ENCODE measurements around the gene CCDC157. TPM values are rescaled to one million over a fixed set of nuclear protein-coding genes. Genes with fewer than 3 reads are reported as not detected.

The CCDC157 gene
- total and polyA plus RNA-seq, 9 of the 15 experiments (the other 6 are each of a cell fraction or from before 2014, with no cell fraction given) = 0.04 to 1.3 (median 0.68) TPM

DNA sequence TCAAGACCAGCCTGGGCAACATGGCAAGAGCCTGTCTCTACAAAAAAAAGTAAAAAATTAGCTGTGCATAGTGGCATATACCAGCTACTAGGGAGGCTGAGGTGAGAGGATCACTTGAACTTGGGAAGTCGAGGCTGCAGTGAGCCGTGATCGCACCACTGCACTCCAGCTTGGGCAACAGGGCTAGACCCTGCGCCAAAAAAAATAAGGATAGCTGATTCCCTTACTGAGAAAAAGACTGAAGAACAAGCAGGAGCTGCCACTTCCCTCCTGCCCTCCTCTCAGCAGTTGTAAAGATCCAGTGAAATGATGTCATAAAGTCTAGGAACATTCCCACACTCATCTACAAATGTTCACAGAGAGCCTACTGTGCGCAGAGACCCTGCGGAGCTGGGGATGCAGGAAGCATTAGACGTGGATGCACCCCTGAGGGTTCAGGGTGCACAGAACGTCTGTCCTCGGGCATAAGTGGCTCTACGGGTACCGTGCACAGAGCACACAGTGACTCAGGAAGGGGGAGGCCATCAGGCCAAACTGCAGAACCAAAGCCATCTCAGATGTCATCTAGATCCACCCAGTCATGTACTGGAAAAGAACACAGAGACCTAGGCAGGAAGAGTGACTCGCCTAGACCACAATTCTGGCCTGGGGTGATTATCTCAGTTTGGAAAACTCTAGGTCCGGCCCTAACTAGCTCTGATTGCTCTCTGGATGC, 51.7 kb downstream of the CCDC157 start (continued):
- no peak for TF ChIP-seq MEF2A (IDR thresholded peaks at IDR 0.05; ENCODE audit: control insufficient read depth, low read depth, low read length)
- TF ChIP-seq MAFK (IDR thresholded peaks at IDR 0.05; ENCODE audit: low read length) = 0 out of 2 replicates have a peak, but pooled peaks have one; percentile 13
- TF ChIP-seq RB1 (IDR thresholded peaks at IDR 0.05; ENCODE audit: low read depth) = no peak
- TF ChIP-seq, protein P1, sequence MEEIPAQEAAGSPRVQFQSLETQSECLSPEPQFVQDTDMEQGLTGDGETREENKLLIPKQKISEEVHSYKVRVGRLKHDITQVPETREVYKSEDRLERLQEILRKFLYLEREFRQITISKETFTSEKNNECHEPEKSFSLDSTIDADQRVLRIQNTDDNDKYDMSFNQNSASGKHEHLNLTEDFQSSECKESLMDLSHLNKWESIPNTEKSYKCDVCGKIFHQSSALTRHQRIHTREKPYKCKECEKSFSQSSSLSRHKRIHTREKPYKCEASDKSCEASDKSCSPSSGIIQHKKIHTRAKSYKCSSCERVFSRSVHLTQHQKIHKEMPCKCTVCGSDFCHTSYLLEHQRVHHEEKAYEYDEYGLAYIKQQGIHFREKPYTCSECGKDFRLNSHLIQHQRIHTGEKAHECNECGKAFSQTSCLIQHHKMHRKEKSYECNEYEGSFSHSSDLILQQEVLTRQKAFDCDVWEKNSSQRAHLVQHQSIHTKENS (CRISPR knock-in tag; IDR thresholded peaks at IDR 0.05) = no peak
- peak; percentile 62 for TF ChIP-seq CBFA2T3 (IDR thresholded peaks at IDR 0.05)
- no peak for TF ChIP-seq FUS (optimal IDR thresholded peaks at IDR 0.05; ENCODE audit: low read depth, low read length)
- TF ChIP-seq, protein P2, sequence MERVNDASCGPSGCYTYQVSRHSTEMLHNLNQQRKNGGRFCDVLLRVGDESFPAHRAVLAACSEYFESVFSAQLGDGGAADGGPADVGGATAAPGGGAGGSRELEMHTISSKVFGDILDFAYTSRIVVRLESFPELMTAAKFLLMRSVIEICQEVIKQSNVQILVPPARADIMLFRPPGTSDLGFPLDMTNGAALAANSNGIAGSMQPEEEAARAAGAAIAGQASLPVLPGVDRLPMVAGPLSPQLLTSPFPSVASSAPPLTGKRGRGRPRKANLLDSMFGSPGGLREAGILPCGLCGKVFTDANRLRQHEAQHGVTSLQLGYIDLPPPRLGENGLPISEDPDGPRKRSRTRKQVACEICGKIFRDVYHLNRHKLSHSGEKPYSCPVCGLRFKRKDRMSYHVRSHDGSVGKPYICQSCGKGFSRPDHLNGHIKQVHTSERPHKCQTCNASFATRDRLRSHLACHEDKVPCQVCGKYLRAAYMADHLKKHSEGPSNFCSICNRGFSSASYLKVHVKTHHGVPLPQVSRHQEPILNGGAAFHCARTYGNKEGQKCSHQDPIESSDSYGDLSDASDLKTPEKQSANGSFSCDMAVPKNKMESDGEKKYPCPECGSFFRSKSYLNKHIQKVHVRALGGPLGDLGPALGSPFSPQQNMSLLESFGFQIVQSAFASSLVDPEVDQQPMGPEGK (CRISPR knock-in tag; IDR thresholded peaks at IDR 0.05; ENCODE audit: borderline replicate concordance) = no peak
- 0 out of 2 replicates have a peak, but pooled peaks have one; percentile 23 for TF ChIP-seq CBFA2T2 (conservative IDR thresholded peaks at IDR 0.05)
- 0 out of 2 replicates have a peak, but pooled peaks have one; percentile 25 for TF ChIP-seq KLF16 (IDR thresholded peaks at IDR 0.05)
- TF ChIP-seq FOXK2 (conservative IDR thresholded peaks at IDR 0.05 in 1 of 2, IDR thresholded peaks at IDR 0.05 in 1 of 2; ENCODE audit: low read depth in 2 of 2) = no peak
- TF ChIP-seq, protein P3, sequence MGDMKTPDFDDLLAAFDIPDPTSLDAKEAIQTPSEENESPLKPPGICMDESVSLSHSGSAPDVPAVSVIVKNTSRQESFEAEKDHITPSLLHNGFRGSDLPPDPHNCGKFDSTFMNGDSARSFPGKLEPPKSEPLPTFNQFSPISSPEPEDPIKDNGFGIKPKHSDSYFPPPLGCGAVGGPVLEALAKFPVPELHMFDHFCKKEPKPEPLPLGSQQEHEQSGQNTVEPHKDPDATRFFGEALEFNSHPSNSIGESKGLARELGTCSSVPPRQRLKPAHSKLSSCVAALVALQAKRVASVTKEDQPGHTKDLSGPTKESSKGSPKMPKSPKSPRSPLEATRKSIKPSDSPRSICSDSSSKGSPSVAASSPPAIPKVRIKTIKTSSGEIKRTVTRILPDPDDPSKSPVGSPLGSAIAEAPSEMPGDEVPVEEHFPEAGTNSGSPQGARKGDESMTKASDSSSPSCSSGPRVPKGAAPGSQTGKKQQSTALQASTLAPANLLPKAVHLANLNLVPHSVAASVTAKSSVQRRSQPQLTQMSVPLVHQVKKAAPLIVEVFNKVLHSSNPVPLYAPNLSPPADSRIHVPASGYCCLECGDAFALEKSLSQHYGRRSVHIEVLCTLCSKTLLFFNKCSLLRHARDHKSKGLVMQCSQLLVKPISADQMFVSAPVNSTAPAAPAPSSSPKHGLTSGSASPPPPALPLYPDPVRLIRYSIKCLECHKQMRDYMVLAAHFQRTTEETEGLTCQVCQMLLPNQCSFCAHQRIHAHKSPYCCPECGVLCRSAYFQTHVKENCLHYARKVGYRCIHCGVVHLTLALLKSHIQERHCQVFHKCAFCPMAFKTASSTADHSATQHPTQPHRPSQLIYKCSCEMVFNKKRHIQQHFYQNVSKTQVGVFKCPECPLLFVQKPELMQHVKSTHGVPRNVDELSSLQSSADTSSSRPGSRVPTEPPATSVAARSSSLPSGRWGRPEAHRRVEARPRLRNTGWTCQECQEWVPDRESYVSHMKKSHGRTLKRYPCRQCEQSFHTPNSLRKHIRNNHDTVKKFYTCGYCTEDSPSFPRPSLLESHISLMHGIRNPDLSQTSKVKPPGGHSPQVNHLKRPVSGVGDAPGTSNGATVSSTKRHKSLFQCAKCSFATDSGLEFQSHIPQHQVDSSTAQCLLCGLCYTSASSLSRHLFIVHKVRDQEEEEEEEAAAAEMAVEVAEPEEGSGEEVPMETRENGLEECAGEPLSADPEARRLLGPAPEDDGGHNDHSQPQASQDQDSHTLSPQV (IDR thresholded peaks at IDR 0.05) = 0 out of 2 replicates have a peak, but pooled peaks have one; percentile 28
- TF ChIP-seq, protein P4, sequence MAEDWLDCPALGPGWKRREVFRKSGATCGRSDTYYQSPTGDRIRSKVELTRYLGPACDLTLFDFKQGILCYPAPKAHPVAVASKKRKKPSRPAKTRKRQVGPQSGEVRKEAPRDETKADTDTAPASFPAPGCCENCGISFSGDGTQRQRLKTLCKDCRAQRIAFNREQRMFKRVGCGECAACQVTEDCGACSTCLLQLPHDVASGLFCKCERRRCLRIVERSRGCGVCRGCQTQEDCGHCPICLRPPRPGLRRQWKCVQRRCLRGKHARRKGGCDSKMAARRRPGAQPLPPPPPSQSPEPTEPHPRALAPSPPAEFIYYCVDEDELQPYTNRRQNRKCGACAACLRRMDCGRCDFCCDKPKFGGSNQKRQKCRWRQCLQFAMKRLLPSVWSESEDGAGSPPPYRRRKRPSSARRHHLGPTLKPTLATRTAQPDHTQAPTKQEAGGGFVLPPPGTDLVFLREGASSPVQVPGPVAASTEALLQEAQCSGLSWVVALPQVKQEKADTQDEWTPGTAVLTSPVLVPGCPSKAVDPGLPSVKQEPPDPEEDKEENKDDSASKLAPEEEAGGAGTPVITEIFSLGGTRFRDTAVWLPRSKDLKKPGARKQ (CRISPR knock-in tag; IDR thresholded peaks at IDR 0.05) = no peak
- TF ChIP-seq, protein P5, sequence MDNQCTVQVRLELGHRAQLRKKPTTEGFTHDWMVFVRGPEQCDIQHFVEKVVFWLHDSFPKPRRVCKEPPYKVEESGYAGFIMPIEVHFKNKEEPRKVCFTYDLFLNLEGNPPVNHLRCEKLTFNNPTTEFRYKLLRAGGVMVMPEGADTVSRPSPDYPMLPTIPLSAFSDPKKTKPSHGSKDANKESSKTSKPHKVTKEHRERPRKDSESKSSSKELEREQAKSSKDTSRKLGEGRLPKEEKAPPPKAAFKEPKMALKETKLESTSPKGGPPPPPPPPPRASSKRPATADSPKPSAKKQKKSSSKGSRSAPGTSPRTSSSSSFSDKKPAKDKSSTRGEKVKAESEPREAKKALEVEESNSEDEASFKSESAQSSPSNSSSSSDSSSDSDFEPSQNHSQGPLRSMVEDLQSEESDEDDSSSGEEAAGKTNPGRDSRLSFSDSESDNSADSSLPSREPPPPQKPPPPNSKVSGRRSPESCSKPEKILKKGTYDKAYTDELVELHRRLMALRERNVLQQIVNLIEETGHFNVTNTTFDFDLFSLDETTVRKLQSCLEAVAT (IDR thresholded peaks at IDR 0.05) = no peak
- TF ChIP-seq TCF3 (CRISPR knock-in tag; IDR thresholded peaks at IDR 0.05) = peak; percentile 38; the same call in 1 of the 2 replicates
- no peak for TF ChIP-seq SP1 (CRISPR knock-in tag; IDR thresholded peaks at IDR 0.05)
